GM13976 (cell line): ENCODE measurements around the gene GNAQ.

Source experiments
- DNase-seq: peaks from one replicate; pipeline ENCODE4 v3.0.0; 2012; ENCODE audit warnings: low spot score
- CTCF ChIP-seq: IDR thresholded peaks from 2 replicates; pipeline ENCODE4 v1.5.1; 2012; ENCODE audit warnings: borderline replicate concordance, mild to moderate bottlenecking; ENCODE audit not compliant: insufficient read depth; ENCODE audit errors: extremely low read depth, missing control alignments, control extremely low read depth
- in situ Hi-C: fragments of 300-500 bp; cut with MboI; formaldehyde crosslinking; loops from one replicate; pipeline ENCODE4 v1.12.0; 2022; ENCODE audit warnings: low sequenced_read_pairs, mixed read lengths, inconsistent platforms; ENCODE audit not compliant: unreplicated experiment

GNAQ gene

DNA sequence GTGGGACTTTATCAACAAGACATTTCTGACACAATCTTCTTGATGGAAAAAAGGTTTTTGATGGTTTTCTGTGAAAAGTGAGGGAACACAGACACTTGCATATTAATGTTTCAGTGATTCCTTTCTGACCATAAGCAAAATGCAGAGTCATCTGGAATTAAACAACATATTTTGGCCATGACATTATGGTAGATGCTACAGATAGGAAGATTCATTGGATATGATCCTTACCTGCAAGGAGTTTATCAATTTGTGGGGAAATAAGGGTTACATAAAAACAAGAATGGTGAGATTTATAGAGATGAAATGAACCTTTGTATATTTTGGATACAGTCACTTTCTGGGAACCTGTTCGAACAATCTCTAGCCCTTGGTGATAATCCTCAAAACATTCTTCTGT, 228.2 kb downstream of the GNAQ start:
- no peak for TF ChIP-seq CTCF
- no peak for DNase-seq
- in situ Hi-C loops, result no loop called here

GRCh38 chr9:77802515-77803293, 228.9 kb downstream of the GNAQ start:
- no peak for TF ChIP-seq CTCF
- no peak for DNase-seq
- in situ Hi-C loops, result no loop called here

DNA sequence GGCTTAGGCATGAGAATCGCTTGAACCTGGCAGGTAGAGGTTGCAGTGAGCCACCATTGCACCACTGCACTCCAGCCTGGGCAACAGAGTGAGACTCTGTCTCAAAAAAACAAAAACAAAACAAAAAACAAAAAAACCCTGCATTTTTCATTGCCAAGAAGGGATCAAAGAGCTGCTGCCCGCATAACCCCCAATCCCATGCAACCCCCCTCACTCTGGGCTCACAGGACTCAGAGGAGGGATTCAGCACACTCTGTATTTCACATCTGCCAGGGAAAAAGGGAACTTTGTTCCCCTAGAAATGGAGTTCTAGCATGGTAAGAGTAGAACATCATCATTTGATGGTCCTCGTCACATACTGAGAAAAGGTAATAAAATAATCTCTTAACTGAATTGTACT, 229.5 kb downstream of the GNAQ start:
- no peak for DNase-seq
- TF ChIP-seq CTCF, result no peak

DNA sequence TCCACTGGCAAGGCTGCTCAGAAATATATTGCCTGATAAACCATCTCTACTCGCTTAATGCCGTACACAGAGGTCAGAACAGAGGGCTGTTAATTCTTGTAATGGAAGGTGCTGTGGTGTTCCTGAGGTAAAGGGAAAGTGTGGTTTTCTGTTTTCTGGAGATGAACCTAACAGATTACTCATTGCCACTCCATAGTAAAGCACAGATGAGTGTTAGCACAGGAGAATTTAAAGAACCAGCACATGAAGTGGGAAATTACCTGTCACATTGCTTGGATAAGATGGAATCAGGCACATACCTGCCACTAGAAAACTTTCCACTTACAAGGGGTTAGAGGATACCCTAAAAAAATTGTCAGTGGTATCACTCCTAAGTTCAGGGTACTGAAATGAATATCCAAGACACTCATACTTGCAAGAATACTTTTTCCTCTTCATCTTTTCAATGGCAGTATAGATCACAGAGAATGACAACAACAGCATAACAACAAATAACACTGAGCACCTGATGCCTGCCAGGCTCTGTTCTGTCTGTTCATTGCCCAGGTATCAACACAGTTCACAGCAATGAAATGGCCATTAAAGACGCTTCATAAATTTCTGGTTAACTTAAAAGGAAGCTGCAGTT, 230.6 kb downstream of the GNAQ start:
- TF ChIP-seq CTCF, result no peak
- DNase-seq, result no peak
- in situ Hi-C loops, result no loop called here

More for the DNA sequence above, 229.5 kb downstream of the GNAQ start:
- in situ Hi-C loops, result no loop called here

GRCh38 chr9:77798140-77798539, 233.5 kb downstream of the GNAQ start:
- no peak for TF ChIP-seq CTCF
- no peak for DNase-seq
- in situ Hi-C loops, result no loop called here

DNA sequence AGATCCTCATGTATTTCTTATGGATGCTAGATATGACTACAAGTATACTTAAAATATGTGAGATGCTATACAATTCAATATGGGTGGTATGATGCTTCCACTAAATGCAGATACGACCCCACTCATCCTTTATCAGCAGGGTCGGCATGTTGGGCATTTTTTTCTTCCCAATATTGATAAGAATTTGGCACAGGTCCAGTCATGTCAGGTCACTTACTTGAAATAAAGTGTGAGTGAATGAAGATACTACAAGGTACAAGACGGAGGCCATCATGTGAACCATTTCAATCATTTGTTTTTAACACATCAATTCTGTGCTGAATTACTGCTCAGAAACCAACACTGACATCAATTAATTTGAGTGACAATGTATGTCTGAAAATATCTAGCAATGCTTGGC, 236.6 kb downstream of the GNAQ start:
- in situ Hi-C loops, result no loop called here
- no peak for TF ChIP-seq CTCF
- DNase-seq, result no peak
